H1 (cell line): ENCODE data around the gene CCDC9B. TPM values are rescaled to one million over a fixed set of nuclear protein-coding genes. Genes with fewer than 3 reads are reported as not detected.
A peak's percentile ranks its signal among the peaks of the same experiment; 100 is the strongest.

Experiments used
- CTCF ChIA-PET: fragments of 300-600 bp; sonication (Branson Sonifier 250); formaldehyde crosslinking; loops from one replicate; lab custom pipeline; 2021; ENCODE audit not compliant: partially characterized antibody; lab: Charles Lee
- POLR2A ChIA-PET: fragments of 300-600 bp; sonication (Branson Sonifier 250); formaldehyde crosslinking; loops from one replicate; lab custom pipeline; 2021; ENCODE audit warnings: inconsistent platforms; ENCODE audit not compliant: partially characterized antibody; lab: Charles Lee
- DNase-seq, 2 experiments: peaks; one replicate each; pipeline versions ENCODE4 v3.0.0 to v3.0.0-alpha.2; 2010 to 2022; ENCODE audit warnings: low spot score in 2 of 2, low read depth in 1 of 2, mixed read lengths in 1 of 2
- FAIRE-seq: peaks from 2 replicates; lab custom pipeline; 2011; peaks lifted over from hg19 to GRCh38; lab: Jason Lieb, UNC
- H2AFZ ChIP-seq: 2 replicates; pipeline ENCODE4 v1.8.1; 2012; ENCODE audit warnings: low read length, inconsistent platforms
- H2AK5ac ChIP-seq: 2 replicates; pipeline ENCODE4 v1.6.1; 2013; ENCODE audit warnings: low read depth, low read length
- H2BK120ac ChIP-seq: replicated peaks from 2 replicates; pipeline ENCODE3; 2013; ENCODE audit warnings: low read depth, low read length, inconsistent platforms
- H2BK12ac ChIP-seq: 2 replicates; pipeline ENCODE4 v1.6.1; 2013; ENCODE audit warnings: low read depth, low read length
- H2BK15ac ChIP-seq: 2 replicates; pipeline ENCODE4 v1.6.1; 2013; ENCODE audit warnings: low read length
- H2BK20ac ChIP-seq: 2 replicates; pipeline ENCODE4 v1.6.1; 2013; ENCODE audit warnings: low read length
- H2BK5ac ChIP-seq: 2 replicates; pipeline ENCODE4 v1.6.1; 2013; ENCODE audit warnings: low read depth, low read length
- H3K14ac ChIP-seq: 2 replicates; pipeline ENCODE4 v1.6.1; 2013; ENCODE audit warnings: inconsistent platforms; ENCODE audit not compliant: insufficient read length
- H3K18ac ChIP-seq: 2 replicates; pipeline ENCODE4 v1.6.1; 2013; ENCODE audit warnings: low read length; ENCODE audit errors: extremely low read depth
- H3K23ac ChIP-seq: 2 replicates; pipeline ENCODE4 v1.6.1; 2013; ENCODE audit warnings: inconsistent platforms; ENCODE audit not compliant: insufficient read length
- H3K23me2 ChIP-seq: 2 replicates; pipeline ENCODE4 v1.6.1; 2013; ENCODE audit warnings: low read depth, low read length
- H3K27ac ChIP-seq: 2 replicates; pipeline ENCODE4 v1.6.1; 2011; ENCODE audit warnings: low read depth, low read length, inconsistent platforms
- H3K27me3 ChIP-seq, 4 experiments: replicated peaks in 1 of 4; 1 replicate in 1 of 4; 2 replicates in 3 of 4; pipeline versions ENCODE4 v1.6.1 to v1.8.1; 2011 to 2013; ENCODE audit warnings: low read length in 3 of 4, mild to moderate bottlenecking in 3 of 4, inconsistent platforms in 2 of 4, mixed read lengths in 2 of 4, moderate library complexity in 1 of 4; ENCODE audit not compliant: control insufficient read depth in 3 of 4, insufficient read depth in 3 of 4; ENCODE audit errors: extremely low read depth in 1 of 4
- H3K36me3 ChIP-seq, 4 experiments: 2 replicates each; pipeline versions ENCODE4 v1.6.1 to v1.8.1; 2011 to 2013; ENCODE audit warnings: mild to moderate bottlenecking in 4 of 4, low read length in 3 of 4, moderate library complexity in 2 of 4, control low read depth in 1 of 4, inconsistent platforms in 1 of 4; ENCODE audit not compliant: insufficient read depth in 4 of 4, control insufficient read depth in 2 of 4
- H3K4ac ChIP-seq: replicated peaks from 2 replicates; pipeline ENCODE3; 2013; ENCODE audit warnings: low read length, low read depth, mixed read lengths, inconsistent platforms; ENCODE audit not compliant: insufficient read length
- H3K4me1 ChIP-seq, 4 experiments: replicated peaks in 1 of 4; 1 replicate in 1 of 4; 2 replicates in 3 of 4; pipeline versions ENCODE4 v1.6.1 to v1.8.1; 2011 to 2013; ENCODE audit warnings: low read length in 3 of 4, inconsistent platforms in 2 of 4, mixed read lengths in 1 of 4; ENCODE audit not compliant: insufficient read depth in 4 of 4, control insufficient read depth in 3 of 4
- H3K4me2 ChIP-seq, 2 experiments: 2 replicates each; pipeline versions ENCODE4 v1.6.1 to v1.8.1; 2011 to 2013; ENCODE audit warnings: low read depth in 2 of 2, low read length in 2 of 2, control low read depth in 1 of 2, inconsistent platforms in 1 of 2, mild to moderate bottlenecking in 1 of 2; ENCODE audit not compliant: insufficient read depth in 1 of 2
- H3K4me3 ChIP-seq, 4 experiments: fragments of 200-600, 300-600 bp in 1 of 4; sonication (generic), shearing (Covaris generic), sonication (Bioruptor Twin) in 1 of 4; 2 replicates each; pipeline versions ENCODE4 v1.5.1 to v1.8.1; 2011 to 2016; ENCODE audit warnings: low read length in 4 of 4, low read depth in 3 of 4, control low read depth in 2 of 4, inconsistent platforms in 2 of 4, mild to moderate bottlenecking in 2 of 4, mixed read lengths in 1 of 4, moderate library complexity in 1 of 4; ENCODE audit not compliant: insufficient read depth in 2 of 4; ENCODE audit errors: extremely low read depth in 1 of 4
- H3K56ac ChIP-seq: replicated peaks from 2 replicates; pipeline ENCODE3; 2013; ENCODE audit warnings: low read depth, mild to moderate bottlenecking, mixed read lengths, low read length, inconsistent platforms; ENCODE audit not compliant: insufficient read length
- H3K79me1 ChIP-seq: 2 replicates; pipeline ENCODE4 v1.6.1; 2013; ENCODE audit warnings: low read depth, low read length, control low read depth
- H3K79me2 ChIP-seq, 2 experiments: 2 replicates each; pipeline versions ENCODE4 v1.6.1 to v1.8.1; 2012 to 2013; ENCODE audit warnings: low read length in 2 of 2, mild to moderate bottlenecking in 2 of 2, inconsistent platforms in 1 of 2; ENCODE audit not compliant: insufficient read depth in 2 of 2, control insufficient read depth in 1 of 2
- H3K9ac ChIP-seq, 4 experiments: replicated peaks in 1 of 4; 1 replicate in 1 of 4; 2 replicates in 3 of 4; pipeline versions ENCODE4 v1.6.1 to v1.8.1; 2011 to 2013; ENCODE audit warnings: low read depth in 3 of 4, low read length in 3 of 4, control low read depth in 2 of 4, mild to moderate bottlenecking in 2 of 4, moderate library complexity in 2 of 4, inconsistent platforms in 1 of 4; ENCODE audit errors: extremely low read depth in 1 of 4
- H3K9me3 ChIP-seq, 2 experiments: 2 replicates each; pipeline versions ENCODE4 v1.6.1 to v1.8.1; 2012 to 2013; ENCODE audit warnings: mild to moderate bottlenecking in 2 of 2, moderate library complexity in 2 of 2, control low read depth in 1 of 2, inconsistent platforms in 1 of 2, low read depth in 1 of 2, low read length in 1 of 2, mixed read lengths in 1 of 2; ENCODE audit not compliant: insufficient read depth in 2 of 2
- H4K20me1 ChIP-seq, 2 experiments: replicated peaks in 1 of 2; 2 replicates each; pipeline versions ENCODE3 to v1.8.1; 2011 to 2013; ENCODE audit warnings: inconsistent platforms in 2 of 2, low read length in 2 of 2, mild to moderate bottlenecking in 1 of 2; ENCODE audit not compliant: insufficient read depth in 2 of 2, control insufficient read depth in 1 of 2
- H4K5ac ChIP-seq: 2 replicates; pipeline ENCODE4 v1.6.1; 2013; ENCODE audit warnings: low read length, low read depth, mixed read lengths, inconsistent platforms; ENCODE audit not compliant: insufficient read length
- H4K8ac ChIP-seq: 2 replicates; pipeline ENCODE4 v1.8.0; 2013; ENCODE audit warnings: mild to moderate bottlenecking, moderate library complexity, low read length, inconsistent platforms; ENCODE audit not compliant: insufficient read depth; ENCODE audit errors: extremely low read depth
- H4K91ac ChIP-seq: replicated peaks from 2 replicates; pipeline ENCODE3; 2013; ENCODE audit warnings: low read length, mixed read lengths, inconsistent platforms; ENCODE audit not compliant: insufficient read length
- EZH2 ChIP-seq: fragments of 200-600 bp; sonication (generic); IDR thresholded peaks from 2 replicates; pipeline ENCODE4 v1.7.1; 2012; ENCODE audit warnings: low read depth, mild to moderate bottlenecking, moderate library complexity, low read length, inconsistent platforms; ENCODE audit not compliant: severe bottlenecking
- SIX5 ChIP-seq: IDR thresholded peaks from 2 replicates; pipeline ENCODE4 v1.6.1; 2011; ENCODE audit warnings: mild to moderate bottlenecking, low read depth, low read length
- TAF7 ChIP-seq: optimal IDR thresholded peaks from 2 replicates; pipeline ENCODE3; 2011; ENCODE audit warnings: low read depth, mild to moderate bottlenecking, inconsistent platforms, low read length, moderate library complexity, borderline replicate concordance
- WGBS, 2 experiments: shearing (Covaris generic) in 1 of 2; methylation state at CpG; one replicate each; pipeline versions ENCODE4 v1.1.6 to v1.1.7; 2013 to 2015; ENCODE audit warnings: low lambda C conversion rate in 2 of 2, mixed read lengths in 2 of 2, inconsistent platforms in 1 of 2, low coverage in 1 of 2, missing lambda C conversion rate in 1 of 2; ENCODE audit not compliant: insufficient replicate concordance in 2 of 2, insufficient coverage in 1 of 2, insufficient read length in 1 of 2; ENCODE audit errors: extremely low coverage in 1 of 2, missing lambda C conversion rate in 1 of 2; 5-methylcytosine and 5-hydroxymethylcytosine counted together
- polyA plus RNA-seq, 7 experiments: library from polyadenylated mRNA; depleted of rRNA in 3 of 7; stranded (reverse) in 5 of 7; unstranded in 2 of 7; fragments of >200 nt in 5 of 7; fragments of 200-250 nt in 2 of 7; gene quantifications; 1 replicate in 5 of 7; 2 replicates in 1 of 7; 4 replicates in 1 of 7; pipeline versions ENCODE4 v1.2.1 to v1.2.3, GENCODE V29; 2011 to 2013; ENCODE audit warnings: missing spikeins in 2 of 7, mixed read lengths in 2 of 7
- total RNA-seq: library from RNA; stranded (reverse); fragmentation: NEBNext Ultra II Directional; extraction: Animal tissue kit (Norgen Biotek cat#: 25700); gene quantifications from 2 replicates; pipeline ENCODE4 v1.2.1, GENCODE V29; 2021

CCDC9B gene
- total and polyA plus RNA-seq, 2 of the 8 experiments (the other 6 are each of a cell fraction or from before 2014, with no cell fraction given), result 0.45 to 0.78 TPM

DNA sequence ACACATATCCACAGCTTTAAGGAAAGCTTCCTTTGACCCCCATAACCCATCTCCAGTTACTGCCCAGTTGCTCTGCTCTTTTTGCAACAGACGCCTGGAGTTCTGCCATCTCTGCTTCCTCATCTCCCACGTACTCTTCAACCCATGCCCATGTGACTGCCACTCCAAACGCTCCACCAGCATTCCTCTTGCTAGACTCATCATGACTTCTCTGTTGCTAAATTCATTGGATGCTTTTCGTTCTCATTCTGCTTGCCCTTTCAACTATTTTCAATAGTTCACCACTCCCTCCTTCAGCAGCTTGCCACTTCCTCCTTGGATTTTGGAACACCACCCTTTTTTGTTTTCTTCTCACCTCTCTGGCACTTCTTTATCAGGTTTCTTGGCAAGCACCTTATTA, 39.1 kb upstream of the CCDC9B start:
- no peak overlapping the region for H3K14ac ChIP-seq
- no peak overlapping the region for H3K4me2 ChIP-seq
- H3K79me2 ChIP-seq, result peaks cover 0 to 16% of the 10 kb centered on the region in 2 experiments; a peak in 2 of 4 replicates
- POLR2A ChIA-PET, result interaction anchor here (1.1 kb wide), 2 partner anchors 10 to 60 kb away, joined by 3 to 4 read pairs; partner anchors contain the start of gene BAHD1
- peak overlapping the region; percentile 78; the same call in 1 of the 2 replicates for H2AFZ ChIP-seq
- H4K20me1 ChIP-seq, result no peaks in the 10 kb centered on the region
- H2BK12ac ChIP-seq, result peak overlapping the region; percentile 33; the same call in 1 of the 2 replicates
- H3K27ac ChIP-seq, result no peak overlapping the region
- no peaks in the 10 kb centered on the region for H3K27me3 ChIP-seq
- no peak overlapping the region for H2BK120ac ChIP-seq
- WGBS, 2 experiments, result 82% methylated on average over 4 of the region's 4 CpGs; no CpG with 5 or more reads in 1 of the 2 experiments
- no peak overlapping the region for H2AK5ac ChIP-seq
- no peak overlapping the region for H4K5ac ChIP-seq
- no peaks in the 10 kb centered on the region for H3K36me3 ChIP-seq
- peaks cover 2 to 8% (median 4%) of the 10 kb centered on the region in 4 experiments; a peak in 4 of 7 replicates for H3K4me1 ChIP-seq
- peak overlapping the region; percentile 35 for H4K91ac ChIP-seq
- H3K18ac ChIP-seq, result no peak overlapping the region
- DNase-seq, result no peak
- H4K8ac ChIP-seq, result no peak overlapping the region
- no peak overlapping the region for H2BK15ac ChIP-seq
- H3K79me1 ChIP-seq, result peaks cover 7% of the 10 kb centered on the region
- H3K23ac ChIP-seq, result no peak overlapping the region
- no peak overlapping the region for H2BK20ac ChIP-seq
- no peak overlapping the region for H3K56ac ChIP-seq
- H2BK5ac ChIP-seq, result no peak overlapping the region
- FAIRE-seq, result no peak
- no peaks in the 10 kb centered on the region for H3K9me3 ChIP-seq
- no peak overlapping the region for H3K4me3 ChIP-seq
- H3K23me2 ChIP-seq, result peaks cover 6% of the 10 kb centered on the region; the same call in 1 of the 2 replicates
- H3K9ac ChIP-seq, result no peak overlapping the region
- CTCF ChIA-PET, result interaction anchor here (1.1 to 5.1 kb wide), 4 partner anchors 10 to 42 kb away, joined by 4 to 49 read pairs (median 5); no protein-coding TSS in a partner anchor
- H3K4ac ChIP-seq, result no peak overlapping the region
- no peak for TF ChIP-seq TAF7
- TF ChIP-seq EZH2, result no peak
- TF ChIP-seq SIX5, result no peak
